Smooth muscle cell (in vitro differentiated cells): ENCODE results near the gene ADCY10. TPM values are rescaled to one million over a fixed set of nuclear protein-coding genes. Genes with fewer than 3 reads are reported as not detected.
"Not testable (repeated sequence)": the region's sequence is repeated elsewhere in the genome, so short reads cannot be mapped to it uniquely, and the experiment has no call there.

Experiments
- DNase-seq: peaks from one replicate; lab custom pipeline; 2025; ENCODE audit not compliant: unreplicated experiment; lab: John Stamatoyannopoulos, UW
- H2AFZ ChIP-seq: fragments of 200-600 bp; sonication (generic); 2 replicates; pipeline ENCODE4 v1.6.0; 2016; ENCODE audit warnings: antibody characterized with exemption, low read depth, mild to moderate bottlenecking
- H3F3A ChIP-seq: fragments of 200-600 bp; sonication (generic); 2 replicates; pipeline ENCODE4 v1.6.0; 2017; ENCODE audit warnings: antibody characterized with exemption, low read depth
- H3K27ac ChIP-seq: fragments of 200-600 bp; sonication (generic); 2 replicates; pipeline ENCODE4 v1.5.1; 2016; ENCODE audit warnings: low read depth, mild to moderate bottlenecking
- H3K27me3 ChIP-seq: fragments of 200-600 bp; sonication (generic); 2 replicates; pipeline ENCODE4 v1.6.1; 2016; ENCODE audit warnings: low read depth, mild to moderate bottlenecking
- H3K36me3 ChIP-seq: fragments of 200-600 bp; sonication (generic); 2 replicates; pipeline ENCODE4 v1.5.1; 2016; ENCODE audit warnings: low read depth
- H3K4me1 ChIP-seq: fragments of 200-600 bp; sonication (generic); 2 replicates; pipeline ENCODE4 v1.5.1; 2016; ENCODE audit warnings: low read depth
- H3K4me2 ChIP-seq: fragments of 200-600 bp; sonication (generic); 2 replicates; pipeline ENCODE4 v1.6.0; 2016; ENCODE audit warnings: mild to moderate bottlenecking
- H3K4me3 ChIP-seq: fragments of 200-600 bp; sonication (generic); 2 replicates; pipeline ENCODE4 v1.5.1; 2016; ENCODE audit warnings: mild to moderate bottlenecking
- H3K79me2 ChIP-seq: fragments of 200-600 bp; sonication (generic); 2 replicates; pipeline ENCODE4 v1.6.0; 2016; ENCODE audit warnings: low read depth, mild to moderate bottlenecking
- H3K9ac ChIP-seq: fragments of 200-600 bp; sonication (generic); 2 replicates; pipeline ENCODE4 v1.6.0; 2016; ENCODE audit warnings: low read depth
- H3K9me3 ChIP-seq: fragments of 200-600 bp; sonication (generic); replicated peaks from 2 replicates; pipeline ENCODE4 v1.5.1; 2016; ENCODE audit warnings: low read depth
- H4K20me1 ChIP-seq: fragments of 200-600 bp; sonication (generic); 2 replicates; pipeline ENCODE4 v1.6.0; 2016; ENCODE audit warnings: low read depth
- CTCF ChIP-seq: fragments of 200-600 bp; sonication (generic); IDR thresholded peaks from 2 replicates; pipeline ENCODE4 v1.5.1; 2017; ENCODE audit warnings: borderline replicate concordance, mild to moderate bottlenecking, antibody characterized with exemption; ENCODE audit not compliant: insufficient read depth, poor library complexity, severe bottlenecking
- WGBS: methylation state at CpG from one replicate; pipeline ENCODE4 v1.1.7; 2016; ENCODE audit warnings: low lambda C conversion rate; 5-methylcytosine and 5-hydroxymethylcytosine counted together
- polyA plus RNA-seq: library from polyadenylated mRNA; unstranded; fragments of >200 nt; fragmentation: Nextera tagmentation; extraction: Ambion mirVana; gene quantifications from 2 replicates; pipeline ENCODE4 v1.2.1, GENCODE V29; 2016
- total RNA-seq: library from RNA; depleted of rRNA; stranded (reverse); fragments of >200 nt; gene quantifications from 2 replicates; pipeline ENCODE4 v1.2.3, GENCODE V29; 2014

Gene ADCY10
- total and polyA plus RNA-seq, 2 experiments from 2014 or later = not detected

- Histone ChIP-seq H4K20me1 (no peaks in the 10 kb centered on the region), H3K27me3 (no peaks in the 10 kb centered on the region), H3K27ac (no peak overlapping the region), H3K36me3 (no peaks in the 10 kb centered on the region), H3F3A (no peaks in the 10 kb centered on the region), H2AFZ (no peak overlapping the region), H3K4me1 (no peaks in the 10 kb centered on the region), H3K79me2 (no peaks in the 10 kb centered on the region), H3K9ac (no peak overlapping the region), H3K4me3 (no peak overlapping the region), H3K4me2 (no peak overlapping the region), H3K9me3 (no peaks in the 10 kb centered on the region)
- no peak for DNase-seq
- WGBS = 69% methylated on average over 2 of the region's 2 CpGs
- TF ChIP-seq CTCF = no peak
These were observed 20.1 kb downstream of the ADCY10 start for GRCh38 chr1:167893798-167894197.

DNA sequence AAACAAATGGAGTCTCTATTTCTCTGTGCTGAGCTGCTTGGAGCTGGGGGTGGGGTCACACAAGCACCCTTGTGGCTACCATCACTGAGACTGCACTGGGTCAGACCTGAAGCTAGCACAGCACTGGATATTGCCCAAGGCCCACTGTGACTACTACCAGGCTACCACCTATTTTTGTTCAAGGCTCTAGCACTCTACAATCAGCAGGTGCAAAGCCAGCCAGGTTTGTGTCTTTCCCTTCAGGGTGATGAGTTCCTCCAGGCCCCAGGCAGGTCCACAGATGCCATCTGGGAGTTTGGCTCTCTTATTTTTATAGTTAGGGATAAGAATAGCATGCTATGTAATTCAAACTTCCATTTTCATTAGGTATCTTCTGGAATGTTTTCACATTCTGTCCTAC is 23.5 kb downstream of the ADCY10 start:
- Histone ChIP-seq H4K20me1 (no peaks in the 10 kb centered on the region), H2AFZ (no peak overlapping the region), H3K9ac (no peak overlapping the region), H3K9me3 (no peaks in the 10 kb centered on the region), H3K27me3 (no peaks in the 10 kb centered on the region), H3K4me3 (no peak overlapping the region), H3F3A (no peaks in the 10 kb centered on the region), H3K36me3 (no peaks in the 10 kb centered on the region), H3K27ac (no peak overlapping the region), H3K4me1 (no peaks in the 10 kb centered on the region), H3K4me2 (no peak overlapping the region), H3K79me2 (no peaks in the 10 kb centered on the region)
- no peak for DNase-seq
- TF ChIP-seq CTCF = no peak

DNA sequence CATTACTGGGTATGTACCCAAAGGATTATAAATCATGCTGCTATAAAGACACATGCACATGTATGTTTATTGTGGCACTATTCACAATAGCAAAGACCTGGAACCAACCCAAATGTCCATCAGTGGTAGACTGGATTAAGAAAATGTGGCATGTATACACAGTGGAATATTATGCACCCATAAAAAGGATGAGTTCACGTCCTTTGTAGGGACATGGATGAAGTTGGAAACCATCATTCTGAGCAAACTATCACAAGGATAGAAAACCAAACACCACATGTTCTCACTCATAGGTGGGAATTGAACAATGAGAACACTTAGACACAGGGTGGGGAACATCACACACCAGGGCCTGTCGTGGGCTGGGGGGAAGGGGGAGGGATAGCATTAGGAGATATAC is 26.7 kb downstream of the ADCY10 start:
- not testable (repeated sequence) for H3K4me3 ChIP-seq, H3K27me3 ChIP-seq, H3K36me3 ChIP-seq, H3K4me1 ChIP-seq, H2AFZ ChIP-seq, H4K20me1 ChIP-seq, DNase-seq, H3K9ac ChIP-seq, H3K27ac ChIP-seq, H3F3A ChIP-seq, H3K4me2 ChIP-seq, H3K9me3 ChIP-seq, H3K79me2 ChIP-seq
- 93% methylated on average over 2 of the region's 2 CpGs for WGBS

DNA sequence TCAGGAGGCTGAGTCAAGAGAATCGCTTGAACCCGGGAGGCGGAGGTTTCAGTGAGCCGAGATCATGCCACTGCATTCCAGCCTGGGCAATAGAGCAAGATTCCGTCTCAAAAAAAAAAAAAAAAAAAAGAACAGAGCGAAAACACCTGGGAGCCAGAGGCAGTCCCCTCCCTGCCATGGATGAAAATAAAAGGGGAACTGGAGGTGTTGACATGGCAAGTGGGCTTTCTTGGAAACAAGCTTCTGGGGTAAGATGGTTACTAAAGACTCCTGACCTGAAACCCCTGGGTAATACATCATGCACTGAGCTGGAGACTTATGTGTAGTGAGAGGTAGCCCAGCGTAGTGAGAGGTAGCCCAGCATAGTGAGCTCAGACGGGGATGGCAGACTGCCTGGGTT is 31.6 kb downstream of the ADCY10 start:
- WGBS = 83% methylated on average over 7 of the region's 8 CpGs
- no peaks in the 10 kb centered on the region for H3K27me3 ChIP-seq

More for the DNA sequence above, 31.6 kb downstream of the ADCY10 start:
- Histone ChIP-seq H3K4me2 (no peak overlapping the region), H3K79me2 (no peaks in the 10 kb centered on the region), H3K9me3 (no peaks in the 10 kb centered on the region), H3K27ac (no peak overlapping the region), H4K20me1 (no peaks in the 10 kb centered on the region), H3K36me3 (no peaks in the 10 kb centered on the region), H2AFZ (no peak overlapping the region), H3F3A (peaks cover 4% of the 10 kb centered on the region), H3K9ac (no peak overlapping the region), H3K4me1 (no peaks in the 10 kb centered on the region), H3K4me3 (no peak overlapping the region)
- no peak for DNase-seq
- no peak for TF ChIP-seq CTCF
